ENCODE results near the gene ARMC5. TPM values are rescaled to one million over a fixed set of nuclear protein-coding genes. Genes with fewer than 3 reads are reported as not detected.
"Not testable (repeated sequence)": the region's sequence is repeated elsewhere in the genome, so short reads cannot be mapped to it uniquely, and the experiment has no call there.

The ARMC5 gene
- total RNA-seq, 2 donors from 2014 or later: 7.0 to 8.5 TPM

DNA sequence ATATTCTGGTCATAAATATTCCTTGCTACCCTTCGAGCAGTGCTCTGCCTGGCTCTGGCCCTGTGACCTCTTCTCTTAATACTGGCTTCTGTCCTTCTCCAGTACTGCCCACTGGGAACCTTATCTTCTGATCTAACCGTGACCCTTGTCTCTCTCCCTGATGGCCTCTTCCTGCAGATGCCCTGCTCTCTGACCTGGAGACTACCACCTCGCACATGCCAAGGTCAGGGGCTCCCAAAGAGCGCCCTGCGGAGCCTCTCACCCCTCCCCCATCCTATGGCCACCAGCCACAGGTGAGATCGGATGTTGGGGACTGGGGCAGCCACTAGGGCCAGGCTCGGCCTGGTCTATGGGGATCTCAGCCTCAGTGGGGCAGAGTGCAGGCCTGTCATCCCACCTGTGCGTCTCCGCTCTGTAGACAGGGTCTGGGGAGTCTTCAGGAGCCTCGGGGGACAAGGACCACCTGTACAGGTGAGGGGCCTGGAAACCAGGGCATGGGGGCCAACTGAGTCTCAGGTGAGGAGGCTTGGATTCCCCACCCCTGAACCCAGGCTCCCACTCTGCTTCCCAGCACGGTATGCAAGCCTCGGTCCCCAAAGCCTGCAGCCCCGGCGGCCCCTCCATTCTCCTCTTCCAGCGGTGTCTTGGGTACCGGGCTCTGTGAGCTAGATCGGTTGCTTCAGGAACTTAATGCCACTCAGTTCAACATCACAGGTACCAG is 14.1 kb downstream of the ARMC5 start:
- DNase-seq (no peak), ATAC-seq (no peak)
- intact Hi-C loops (cut with DNase I, micrococcal nuclease): no loop called here

DNA sequence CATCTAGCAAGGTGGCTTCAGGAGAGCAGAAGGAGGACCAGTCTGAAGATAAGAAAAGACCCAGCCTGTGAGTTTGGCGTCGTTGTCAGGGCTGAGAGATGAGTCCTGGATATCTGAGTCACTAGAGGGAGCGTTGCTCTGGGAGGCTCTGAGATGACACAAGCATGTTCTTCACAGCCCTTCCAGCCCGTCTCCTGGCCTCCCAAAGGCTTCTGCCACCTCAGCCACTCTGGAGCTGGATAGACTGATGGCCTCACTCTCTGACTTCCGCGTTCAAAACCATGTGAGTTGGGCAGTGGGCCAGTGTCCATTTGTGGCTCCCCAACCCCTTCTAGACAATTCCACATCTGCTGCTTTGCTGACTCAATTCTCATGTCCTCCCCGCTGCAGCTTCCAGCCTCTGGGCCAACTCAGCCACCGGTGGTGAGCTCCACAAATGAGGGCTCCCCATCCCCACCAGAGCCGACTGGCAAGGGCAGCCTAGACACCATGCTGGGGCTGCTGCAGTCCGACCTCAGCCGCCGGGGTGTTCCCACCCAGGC is 14.9 kb downstream of the ARMC5 start:
- no peak for DNase-seq
- ATAC-seq: no peak
- intact Hi-C loops (cut with DNase I, micrococcal nuclease): no loop called here

DNA sequence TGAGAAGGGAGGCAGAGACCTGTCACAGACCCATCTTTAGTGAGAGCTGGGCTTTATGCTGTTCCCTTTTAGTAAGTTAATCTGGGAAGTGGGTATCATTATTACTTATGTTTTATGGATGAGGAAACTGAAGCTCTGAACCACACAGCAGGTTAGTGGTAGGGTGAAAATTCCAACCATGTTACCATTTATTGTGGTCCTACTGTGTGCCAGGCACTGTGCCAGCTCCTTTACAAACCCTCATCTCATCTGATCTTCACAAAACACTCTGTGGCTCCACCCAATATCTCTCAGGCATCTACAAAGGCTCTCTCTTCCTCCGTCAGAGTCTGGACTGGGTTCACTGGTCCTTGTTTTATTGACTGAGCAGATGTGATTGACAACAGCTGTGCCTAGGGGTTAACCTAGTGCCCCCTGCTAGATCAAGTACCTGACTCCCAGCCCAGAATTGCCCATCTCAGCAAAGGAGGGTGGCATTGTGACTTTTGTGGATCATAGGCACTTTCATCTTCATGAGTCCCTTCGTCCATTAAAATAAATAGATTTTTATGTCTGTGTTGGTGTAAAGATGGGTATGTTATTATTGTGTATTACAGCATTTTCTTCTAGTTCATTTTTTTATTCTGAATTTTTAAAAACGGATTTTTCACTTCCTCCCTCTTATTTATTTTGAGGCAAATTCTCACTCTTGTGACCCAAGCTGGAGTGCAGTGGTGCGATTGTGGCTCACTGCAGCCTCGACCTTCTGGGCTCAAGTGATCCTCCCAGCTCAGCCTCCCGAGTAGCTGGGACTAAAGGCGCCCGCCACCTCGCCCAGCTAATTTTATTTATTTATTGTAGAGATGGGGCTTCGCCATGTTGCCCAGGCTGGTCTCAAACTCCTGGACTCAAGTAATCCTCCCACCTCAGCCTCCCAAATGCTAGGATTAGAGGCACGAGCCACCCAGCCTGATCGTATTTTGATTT is 15.8 kb downstream of the ARMC5 start:
- no peak for ATAC-seq
- intact Hi-C loops (cut with DNase I, micrococcal nuclease): no loop called here
- no peak for DNase-seq

DNA sequence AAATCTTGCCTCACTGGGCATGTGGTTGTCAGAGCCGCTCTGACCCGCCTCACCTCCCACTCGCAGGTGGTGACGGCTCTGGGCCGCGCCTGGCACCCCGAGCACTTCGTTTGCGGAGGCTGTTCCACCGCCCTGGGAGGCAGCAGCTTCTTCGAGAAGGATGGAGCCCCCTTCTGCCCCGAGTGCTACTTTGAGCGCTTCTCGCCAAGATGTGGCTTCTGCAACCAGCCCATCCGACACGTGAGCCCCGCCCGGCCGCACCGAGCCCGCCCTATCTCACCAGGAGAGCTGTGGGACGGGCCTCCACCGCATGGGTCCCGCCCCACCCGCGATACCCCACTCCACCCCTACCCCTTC is 16.6 kb downstream of the ARMC5 start:
- ATAC-seq (peak; percentile 22), DNase-seq (peak; percentile 73 to 75)
- intact Hi-C loops (cut with DNase I, micrococcal nuclease): no loop called here

DNA sequence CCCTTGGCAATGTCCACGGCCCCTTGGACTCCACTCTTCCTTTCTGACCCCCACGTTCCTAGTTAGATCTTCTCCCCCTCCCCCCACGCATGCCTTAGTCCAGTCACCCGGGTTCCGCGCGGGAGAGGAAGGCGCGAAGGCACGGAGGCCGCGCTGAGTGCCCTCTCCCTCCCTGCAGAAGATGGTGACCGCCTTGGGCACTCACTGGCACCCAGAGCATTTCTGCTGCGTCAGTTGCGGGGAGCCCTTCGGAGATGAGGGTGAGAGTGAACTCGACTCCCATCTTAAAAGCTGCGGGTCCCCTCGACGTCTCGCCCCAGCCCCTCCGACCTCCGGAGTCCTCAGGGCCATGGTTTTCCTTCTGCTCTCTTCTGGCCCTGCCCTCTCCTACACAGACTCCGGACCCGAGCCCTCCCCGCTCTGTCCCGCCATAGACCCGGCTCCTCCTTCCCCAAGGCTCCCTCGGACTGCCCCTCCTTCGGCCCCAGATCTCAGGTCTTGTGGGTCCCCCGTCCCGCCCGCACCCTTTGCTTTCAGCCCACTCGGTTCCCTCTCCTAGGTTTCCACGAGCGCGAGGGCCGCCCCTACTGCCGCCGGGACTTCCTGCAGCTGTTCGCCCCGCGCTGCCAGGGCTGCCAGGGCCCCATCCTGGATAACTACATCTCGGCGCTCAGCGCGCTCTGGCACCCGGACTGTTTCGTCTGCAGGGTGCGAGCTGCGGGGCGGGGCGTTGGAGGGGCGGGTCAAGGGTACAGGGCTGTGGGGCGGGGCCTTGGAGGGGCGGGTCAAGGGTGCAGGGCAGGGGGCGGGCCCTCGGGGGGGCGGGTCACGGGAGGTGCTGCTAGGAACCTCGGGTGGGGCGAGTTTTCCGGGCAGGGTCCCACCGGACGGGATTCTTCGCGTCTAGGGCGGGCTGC is 17.3 kb downstream of the ARMC5 start:
- intact Hi-C loops (cut with DNase I, micrococcal nuclease): no loop called here
- DNase-seq (peak; percentile 93 to 98), ATAC-seq (peak; percentile 78)

DNA sequence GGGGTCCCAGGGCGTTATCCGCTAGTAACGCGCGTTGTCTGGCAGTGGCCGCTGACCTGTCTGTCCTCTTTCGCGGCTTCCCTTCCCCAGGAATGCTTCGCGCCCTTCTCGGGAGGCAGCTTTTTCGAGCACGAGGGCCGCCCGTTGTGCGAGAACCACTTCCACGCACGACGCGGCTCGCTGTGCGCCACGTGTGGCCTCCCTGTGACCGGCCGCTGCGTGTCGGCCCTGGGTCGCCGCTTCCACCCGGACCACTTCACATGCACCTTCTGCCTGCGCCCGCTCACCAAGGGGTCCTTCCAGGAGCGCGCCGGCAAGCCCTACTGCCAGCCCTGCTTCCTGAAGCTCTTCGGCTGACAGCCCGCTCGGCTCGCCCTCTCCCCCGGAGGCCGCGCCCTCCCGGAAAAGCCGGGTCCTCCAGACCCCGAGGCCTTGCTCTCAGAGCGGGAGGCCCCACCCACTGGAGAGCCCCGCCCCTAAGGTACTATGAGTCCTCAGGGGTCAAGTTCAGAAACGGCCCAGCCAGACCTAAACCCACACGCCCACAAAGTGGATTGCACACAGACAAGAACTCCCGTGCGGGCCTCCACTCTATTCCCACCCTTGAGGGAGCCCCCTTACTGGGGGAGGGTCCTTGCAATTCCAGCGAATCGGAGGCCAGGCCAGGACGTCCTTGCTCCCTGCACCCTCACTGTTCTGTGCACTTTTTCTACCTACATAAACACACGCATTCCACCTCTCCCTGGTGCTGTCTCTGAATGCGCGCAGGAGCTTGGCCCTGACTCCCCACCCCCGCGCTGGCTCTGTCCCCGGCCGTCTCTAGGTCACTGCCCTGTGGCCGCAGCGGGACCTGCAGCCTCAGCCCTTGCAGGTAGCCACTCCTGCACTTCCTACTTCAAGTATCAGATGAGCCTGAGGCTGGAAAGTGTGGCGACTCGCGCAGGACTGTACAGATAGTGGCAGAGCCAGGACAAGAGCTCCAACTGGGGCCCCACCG is 18.2 kb downstream of the ARMC5 start:
- peak; percentile 77 for ATAC-seq
- DNase-seq: peak; percentile 92 to 93
- intact Hi-C loops (cut with DNase I, micrococcal nuclease): no loop called here

DNA sequence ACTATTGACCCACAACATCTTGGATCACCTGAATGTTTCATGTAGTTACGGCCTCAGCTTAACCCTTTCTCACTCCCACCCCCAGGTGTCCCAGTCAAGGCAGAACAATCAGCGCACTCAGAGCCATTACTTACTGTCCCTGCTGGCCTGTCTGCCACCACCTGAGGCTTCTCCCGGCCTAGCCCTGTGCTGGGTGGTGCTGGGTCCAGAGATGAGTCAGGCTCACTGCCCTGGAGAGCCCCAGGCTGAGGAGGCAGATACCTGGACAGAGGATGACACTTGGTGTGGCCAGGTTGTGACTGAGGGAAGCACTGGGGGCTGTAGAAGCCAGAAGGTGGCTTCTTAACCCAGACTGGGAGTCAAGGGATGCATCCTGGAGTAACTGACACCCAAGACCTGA is 19.7 kb downstream of the ARMC5 start:
- intact Hi-C loops (cut with DNase I, micrococcal nuclease): no loop called here
- ATAC-seq (no peak), DNase-seq (no peak)

DNA sequence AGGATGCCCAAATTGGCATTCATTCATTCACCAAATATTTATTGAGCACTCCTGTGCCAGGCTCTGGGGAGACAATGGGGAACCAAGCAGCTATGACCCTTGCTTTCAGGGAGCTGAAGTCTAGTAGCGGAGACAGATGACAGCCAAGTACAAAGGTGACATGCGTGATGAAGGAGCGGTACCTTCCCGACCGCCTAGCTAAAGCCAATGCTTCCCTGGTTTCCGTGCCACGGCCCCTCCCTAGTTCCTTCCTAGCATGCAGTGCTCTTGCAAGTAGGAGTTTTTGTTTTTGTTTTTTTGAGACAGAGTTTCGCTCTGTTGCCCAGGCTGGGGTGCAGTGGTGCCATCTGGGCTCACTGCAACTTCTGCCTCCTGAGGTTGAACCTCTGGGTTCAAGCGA is 20.4 kb downstream of the ARMC5 start:
- intact Hi-C loops (cut with DNase I, micrococcal nuclease): no loop called here
- DNase-seq (no peak), ATAC-seq (no peak)

DNA sequence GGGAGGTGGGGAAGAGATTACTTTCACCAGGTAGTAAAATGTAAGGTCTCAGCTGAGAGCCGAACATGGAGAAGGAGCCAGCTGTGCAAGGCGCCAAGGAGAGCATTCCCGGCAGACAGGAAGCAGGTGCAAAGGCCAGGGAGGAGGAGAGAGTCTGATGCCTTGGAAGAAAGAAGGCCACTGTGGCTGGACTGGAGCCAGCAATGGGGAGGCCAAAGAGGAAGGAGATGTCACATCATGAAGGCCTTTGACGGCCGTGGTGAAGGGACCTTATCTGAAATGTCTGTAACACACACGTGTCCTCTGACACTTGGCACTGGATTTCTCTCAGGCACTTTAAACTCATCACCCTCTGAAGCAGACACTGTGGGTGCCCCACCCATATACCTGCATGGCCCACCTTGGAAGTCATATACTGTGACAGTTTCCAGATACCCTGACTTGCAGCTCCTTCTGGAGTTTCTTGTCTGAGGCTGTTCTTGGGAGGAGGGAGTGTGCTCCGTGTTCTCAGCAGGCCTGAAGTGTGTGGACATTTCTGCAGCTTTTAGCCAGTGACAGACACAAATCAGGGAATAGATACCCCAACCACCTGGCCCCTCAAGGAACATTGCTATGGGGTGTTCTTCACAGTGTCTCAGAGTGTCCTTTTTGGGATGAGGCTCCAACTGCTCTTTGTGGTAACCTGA is 21.7 kb downstream of the ARMC5 start:
- ATAC-seq (no peak), DNase-seq (peak; percentile 60 to 74)
- intact Hi-C loops (cut with DNase I, micrococcal nuclease): no loop called here

DNA sequence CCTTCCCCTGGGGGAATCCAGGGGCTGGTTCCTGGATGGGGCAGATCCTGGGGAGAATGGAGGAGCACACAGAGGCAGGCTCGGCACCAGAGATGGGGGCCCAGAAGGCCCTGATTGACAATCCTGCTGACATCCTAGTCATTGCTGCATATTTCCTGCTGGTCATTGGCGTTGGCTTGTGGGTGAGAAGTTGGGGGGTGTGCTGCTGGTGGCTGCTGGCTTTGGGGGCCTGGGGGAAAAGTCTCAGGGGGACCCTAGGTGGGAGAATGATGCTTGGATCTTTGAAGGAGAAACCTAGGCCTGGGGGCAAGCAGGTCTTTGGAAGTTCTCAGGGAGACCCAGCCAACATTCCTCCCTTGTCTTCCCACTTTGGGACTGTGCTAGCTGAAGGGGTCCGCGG is 23.8 kb downstream of the ARMC5 start, which contains the start of gene SLC5A2:
Gene SLC5A2 (plus strand): TSS at position 43 of the 400 bp plus-strand sequence. CDS start 14 bp downstream, at position 57.
- ATAC-seq (no peak), DNase-seq (no peak)
- intact Hi-C loops (cut with DNase I, micrococcal nuclease): no loop called here

DNA sequence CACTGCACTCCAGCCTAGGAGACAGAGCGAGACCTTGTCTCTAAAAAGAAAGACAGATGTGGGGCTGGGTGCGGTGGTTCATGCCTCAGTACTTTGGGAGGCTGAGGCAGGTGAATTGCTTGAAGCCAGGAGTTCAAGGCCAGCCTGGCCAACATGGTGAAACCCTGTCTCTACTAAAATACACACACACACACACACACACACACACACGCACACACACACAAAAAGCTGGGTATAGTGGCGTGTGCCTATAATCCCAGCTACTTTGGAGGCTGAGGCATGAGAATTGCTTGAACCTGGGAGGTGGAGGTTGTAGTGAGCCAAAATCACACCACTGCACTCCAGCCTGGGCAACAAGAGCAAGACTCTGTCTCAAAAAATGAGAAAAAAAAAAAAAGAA is 24.7 kb downstream of the ARMC5 start:
- intact Hi-C loops (cut with DNase I, micrococcal nuclease); ATAC-seq; DNase-seq: not testable (repeated sequence)

DNA sequence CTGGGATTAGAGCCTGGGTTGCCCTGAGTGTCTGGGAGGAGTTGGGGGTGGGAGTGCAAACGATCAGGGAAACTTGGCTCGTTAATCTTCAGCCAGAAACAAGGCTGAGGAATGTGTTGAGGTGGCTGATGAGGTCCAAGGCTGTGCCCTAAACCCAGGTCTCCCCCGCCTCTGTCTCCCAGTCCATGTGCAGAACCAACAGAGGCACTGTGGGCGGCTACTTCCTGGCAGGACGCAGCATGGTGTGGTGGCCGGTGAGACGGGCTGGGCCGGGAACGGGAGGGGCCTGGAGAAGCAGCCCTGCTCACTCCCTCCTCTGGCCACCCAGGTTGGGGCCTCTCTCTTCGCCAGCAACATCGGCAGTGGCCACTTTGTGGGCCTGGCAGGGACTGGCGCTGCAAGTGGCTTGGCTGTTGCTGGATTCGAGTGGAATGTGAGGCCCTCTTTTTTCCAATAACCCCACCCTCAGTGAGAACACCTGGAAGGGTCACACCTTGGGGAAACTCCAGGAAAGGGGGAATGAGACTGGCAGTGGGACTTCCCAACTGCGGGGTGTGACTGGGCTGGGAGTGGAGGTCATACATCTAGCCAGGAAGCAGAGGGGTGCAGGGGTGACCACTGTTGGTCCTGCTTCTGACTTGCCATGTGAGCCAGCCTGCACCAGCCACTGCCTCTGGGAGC is 25.3 kb downstream of the ARMC5 start:
- peak; percentile 62 for ATAC-seq
- DNase-seq: peak; percentile 65 to 90
- intact Hi-C loops (cut with DNase I, micrococcal nuclease): no loop called here

DNA sequence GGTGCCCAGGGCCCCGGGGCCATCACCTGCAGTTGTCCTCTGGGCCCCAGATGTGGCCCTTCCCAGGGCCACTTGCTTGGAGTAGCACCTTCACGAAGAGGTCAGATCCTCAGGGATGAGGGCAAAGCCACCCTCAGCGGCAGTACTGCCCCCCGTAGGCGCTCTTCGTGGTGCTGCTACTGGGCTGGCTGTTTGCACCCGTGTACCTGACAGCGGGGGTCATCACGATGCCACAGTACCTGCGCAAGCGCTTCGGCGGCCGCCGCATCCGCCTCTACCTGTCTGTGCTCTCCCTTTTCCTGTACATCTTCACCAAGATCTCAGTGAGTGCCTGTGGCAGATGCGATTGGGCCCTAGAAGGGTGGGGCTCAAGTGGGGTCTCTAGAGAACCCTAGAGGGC is 26.3 kb downstream of the ARMC5 start:
- intact Hi-C loops (cut with DNase I, micrococcal nuclease): no loop called here
- no peak for ATAC-seq

DNA sequence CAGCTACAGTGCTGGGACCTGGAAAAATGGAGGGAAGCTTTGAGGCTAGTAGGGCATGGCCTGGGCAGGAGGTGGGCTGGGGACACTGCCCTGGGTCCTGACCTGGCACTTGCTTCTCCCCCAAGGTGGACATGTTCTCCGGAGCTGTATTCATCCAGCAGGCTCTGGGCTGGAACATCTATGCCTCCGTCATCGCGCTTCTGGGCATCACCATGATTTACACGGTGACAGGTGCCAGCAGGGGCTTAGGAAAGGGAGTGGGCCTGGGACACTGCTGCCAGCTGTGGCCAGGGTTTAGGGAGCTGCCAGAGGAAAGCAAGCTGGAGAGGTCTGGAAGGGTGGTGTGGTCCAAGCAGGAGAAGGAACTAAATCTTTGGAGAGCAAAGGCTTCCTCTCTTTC is 26.7 kb downstream of the ARMC5 start:
- intact Hi-C loops (cut with DNase I, micrococcal nuclease): no loop called here
- ATAC-seq (no peak), DNase-seq (no peak)

More for the DNA sequence above, 26.3 kb downstream of the ARMC5 start:
- no peak for DNase-seq

DNA sequence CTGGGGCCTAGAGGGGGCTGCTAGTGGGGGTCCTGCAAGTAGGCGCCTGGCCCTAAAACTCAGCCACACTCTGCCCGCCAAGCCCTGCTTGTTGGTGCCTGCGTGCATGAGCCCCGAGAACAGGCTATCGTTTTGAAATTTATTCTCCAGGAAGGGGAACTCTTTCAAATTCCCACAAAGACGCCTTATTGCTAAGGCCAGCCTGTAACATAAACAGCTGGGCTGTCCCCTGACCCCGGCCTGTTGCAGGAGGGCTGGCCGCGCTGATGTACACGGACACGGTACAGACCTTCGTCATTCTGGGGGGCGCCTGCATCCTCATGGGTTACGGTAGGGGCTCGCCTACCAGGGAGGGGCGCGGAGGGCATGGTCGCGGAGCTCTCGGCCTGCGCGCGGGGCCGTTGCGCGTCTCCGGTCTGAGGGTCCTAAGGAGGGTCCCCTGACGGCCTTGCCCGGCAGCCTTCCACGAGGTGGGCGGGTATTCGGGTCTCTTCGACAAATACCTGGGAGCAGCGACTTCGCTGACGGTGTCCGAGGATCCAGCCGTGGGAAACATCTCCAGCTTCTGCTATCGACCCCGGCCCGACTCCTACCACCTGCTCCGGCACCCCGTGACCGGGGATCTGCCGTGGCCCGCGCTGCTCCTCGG is 27.9 kb downstream of the ARMC5 start:
- ATAC-seq: peak; percentile 4
- peak; percentile 41 to 42 for DNase-seq

More for the DNA sequence above, 27.9 kb downstream of the ARMC5 start:
- intact Hi-C loops (cut with DNase I, micrococcal nuclease): no loop called here

All from left colon (tissue), 2 donors.